ENCODE results near the gene ZBED5.

ZBED5 gene

GRCh38 chr11:10878408-10879214, 20.8 kb upstream of the ZBED5 start:
- no peak for DNase-seq (ENCODE audit: low spot score)

- DNase-seq (ENCODE audit: low spot score) = no peak
These were observed 18.3 kb upstream of the ZBED5 start for GRCh38 chr11:10876158-10876557.

DNA sequence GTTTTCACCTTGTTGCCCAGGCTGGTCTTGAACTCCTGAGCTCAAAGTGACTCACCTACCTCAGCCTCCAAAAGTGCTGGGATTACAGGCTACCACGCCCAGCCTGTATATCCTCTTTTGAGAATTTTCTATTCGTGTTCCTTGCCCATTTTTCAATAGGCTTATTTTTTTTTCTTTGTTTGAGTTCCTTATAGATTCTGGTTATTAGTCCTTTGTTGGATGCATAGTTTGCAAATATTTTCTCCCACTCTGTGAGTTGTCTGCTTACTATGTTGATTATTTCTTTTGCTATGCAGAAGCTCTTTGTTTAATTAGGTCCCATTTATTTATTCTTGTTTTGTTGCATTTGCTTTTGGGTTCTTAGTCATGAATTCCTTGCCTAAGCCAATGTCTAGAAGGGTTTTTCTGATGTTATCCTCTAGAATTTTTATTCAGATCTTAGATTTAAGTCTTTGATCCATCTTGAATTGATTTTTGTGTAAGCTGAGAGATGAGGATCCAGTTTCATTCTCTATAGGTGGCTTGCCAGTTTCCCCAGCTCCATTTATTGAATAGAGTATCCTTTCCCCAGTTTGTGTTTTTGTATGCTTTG, 17.7 kb upstream of the ZBED5 start:
- no peak for DNase-seq (ENCODE audit: low spot score)

DNA sequence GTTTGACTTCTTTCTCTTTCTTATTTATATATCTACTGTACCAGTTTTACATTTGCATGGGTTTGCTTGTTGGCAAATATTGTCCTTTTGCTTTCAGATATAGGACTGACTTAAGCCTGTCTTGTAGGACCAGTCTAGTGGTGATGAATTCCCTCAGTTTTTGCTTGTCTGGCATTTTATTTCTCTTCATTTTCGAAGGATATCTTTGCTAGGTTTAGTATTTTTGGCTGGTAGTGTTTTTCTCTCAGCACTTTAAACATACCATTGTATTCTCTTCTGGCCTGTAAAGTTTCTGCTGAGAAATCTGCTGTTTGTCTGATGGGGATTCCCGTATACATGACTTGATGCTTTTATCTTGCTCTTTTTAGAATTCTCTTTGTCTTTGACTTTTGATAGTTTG, 14.2 kb upstream of the ZBED5 start:
- no peak for DNase-seq (ENCODE audit: low spot score)

DNA sequence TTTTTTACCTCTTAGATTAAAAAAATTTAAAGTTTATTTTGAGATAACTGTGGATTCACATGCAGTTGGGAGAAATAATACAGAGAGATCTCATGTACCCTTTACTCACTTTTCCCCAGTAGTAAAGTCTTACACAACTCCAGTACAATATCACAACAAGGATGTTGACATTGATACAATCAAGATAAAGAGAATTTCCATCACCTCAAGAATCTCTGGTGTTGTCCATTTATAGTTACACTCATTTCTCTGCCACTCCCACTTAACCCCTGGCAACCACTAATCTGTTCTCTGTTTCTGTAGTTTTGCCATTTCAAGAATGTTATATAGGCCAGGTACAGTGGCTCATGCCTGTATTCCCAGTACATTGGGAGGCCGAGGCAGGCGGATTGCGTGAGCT, 10.5 kb upstream of the ZBED5 start:
- DNase-seq (ENCODE audit: low spot score) = no peak

GRCh38 chr11:10866893-10867331, 9.1 kb upstream of the ZBED5 start:
- no peak for DNase-seq (ENCODE audit: low spot score)

DNA sequence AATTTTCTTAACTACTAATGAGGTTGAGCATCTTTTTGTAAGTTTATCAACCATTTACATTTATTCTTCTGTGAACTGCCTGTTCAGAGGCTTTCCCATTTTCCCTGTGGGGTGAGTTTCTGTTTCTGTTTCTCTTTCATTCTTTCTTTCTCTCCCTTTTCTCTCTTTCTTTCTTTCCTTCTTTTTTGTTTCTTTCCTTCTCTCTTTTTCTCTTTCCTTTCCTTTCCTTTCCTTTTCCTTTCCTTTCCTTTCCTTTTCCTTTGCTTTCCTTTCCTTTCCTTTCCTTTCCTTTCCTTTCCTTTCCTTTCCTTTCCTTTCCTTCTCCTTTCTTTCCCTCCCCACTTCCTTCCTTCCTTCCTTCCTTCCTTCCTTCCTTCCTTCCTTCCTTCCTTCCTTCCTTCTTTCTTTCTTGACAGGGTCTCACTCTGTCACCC, 8.0 kb upstream of the ZBED5 start:
- no peak for DNase-seq (ENCODE audit: low spot score)

DNA sequence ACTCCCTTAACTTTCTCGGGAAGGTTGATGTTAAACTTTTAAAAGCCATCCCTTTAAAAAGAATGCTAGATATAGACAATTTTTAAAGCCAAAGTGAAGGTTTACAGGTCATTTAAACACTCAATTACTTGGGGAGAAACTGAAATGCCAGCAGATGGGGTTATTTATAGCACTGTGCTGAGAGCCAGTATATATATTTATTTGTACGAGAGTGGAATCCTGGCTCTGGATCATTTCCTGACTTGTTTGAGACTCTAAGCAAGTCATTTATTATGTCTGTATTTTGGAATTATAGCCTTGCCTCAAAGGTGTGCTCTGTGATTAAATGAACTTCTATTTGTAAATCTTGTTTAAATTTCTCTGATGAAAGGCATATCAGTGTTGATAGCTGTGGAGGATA, 6.8 kb upstream of the ZBED5 start:
- DNase-seq (ENCODE audit: low spot score) = no peak

DNA sequence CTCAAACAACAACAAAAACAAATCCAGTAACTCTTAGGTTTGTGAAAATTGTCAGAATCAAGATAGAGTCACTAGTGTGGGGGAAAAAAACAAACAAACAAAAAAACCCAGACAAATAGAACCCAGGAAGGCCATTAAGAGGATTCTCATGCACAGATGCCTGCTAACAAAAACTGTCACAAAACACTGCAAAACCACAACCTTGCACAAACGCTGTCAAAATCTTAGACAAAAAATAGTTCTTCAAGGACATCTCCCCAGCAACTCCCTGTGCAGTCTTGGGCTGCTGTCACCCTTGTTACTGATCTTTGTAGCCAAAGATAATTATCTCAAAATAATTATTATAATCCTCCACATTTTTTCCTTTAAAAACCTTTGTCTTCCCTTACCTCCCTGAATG, 4.6 kb upstream of the ZBED5 start:
- no peak for DNase-seq (ENCODE audit: low spot score)

DNA sequence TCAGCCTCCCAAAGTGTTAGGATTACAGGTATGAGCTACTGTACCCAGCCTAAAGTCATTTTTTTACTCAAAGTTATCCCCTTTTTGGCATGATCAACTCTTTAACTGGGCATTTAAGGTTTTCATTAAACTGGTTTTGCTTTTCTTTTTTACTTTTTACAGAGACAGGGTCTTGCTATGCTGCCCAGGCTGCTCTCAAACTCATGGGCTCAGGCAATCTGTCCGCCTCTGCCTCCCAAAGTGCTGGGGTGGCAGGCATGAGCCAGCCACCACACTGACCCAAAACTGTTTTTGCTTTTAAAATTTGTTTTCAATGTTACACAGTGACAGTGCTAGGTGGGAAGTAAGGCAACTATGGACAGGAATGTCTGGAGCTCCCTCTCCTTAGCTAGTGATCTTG, 3.9 kb upstream of the ZBED5 start:
- DNase-seq (ENCODE audit: low spot score) = no peak

GRCh38 chr11:10861047-10861446, 3.2 kb upstream of the ZBED5 start:
- DNase-seq (ENCODE audit: low spot score) = no peak

DNA sequence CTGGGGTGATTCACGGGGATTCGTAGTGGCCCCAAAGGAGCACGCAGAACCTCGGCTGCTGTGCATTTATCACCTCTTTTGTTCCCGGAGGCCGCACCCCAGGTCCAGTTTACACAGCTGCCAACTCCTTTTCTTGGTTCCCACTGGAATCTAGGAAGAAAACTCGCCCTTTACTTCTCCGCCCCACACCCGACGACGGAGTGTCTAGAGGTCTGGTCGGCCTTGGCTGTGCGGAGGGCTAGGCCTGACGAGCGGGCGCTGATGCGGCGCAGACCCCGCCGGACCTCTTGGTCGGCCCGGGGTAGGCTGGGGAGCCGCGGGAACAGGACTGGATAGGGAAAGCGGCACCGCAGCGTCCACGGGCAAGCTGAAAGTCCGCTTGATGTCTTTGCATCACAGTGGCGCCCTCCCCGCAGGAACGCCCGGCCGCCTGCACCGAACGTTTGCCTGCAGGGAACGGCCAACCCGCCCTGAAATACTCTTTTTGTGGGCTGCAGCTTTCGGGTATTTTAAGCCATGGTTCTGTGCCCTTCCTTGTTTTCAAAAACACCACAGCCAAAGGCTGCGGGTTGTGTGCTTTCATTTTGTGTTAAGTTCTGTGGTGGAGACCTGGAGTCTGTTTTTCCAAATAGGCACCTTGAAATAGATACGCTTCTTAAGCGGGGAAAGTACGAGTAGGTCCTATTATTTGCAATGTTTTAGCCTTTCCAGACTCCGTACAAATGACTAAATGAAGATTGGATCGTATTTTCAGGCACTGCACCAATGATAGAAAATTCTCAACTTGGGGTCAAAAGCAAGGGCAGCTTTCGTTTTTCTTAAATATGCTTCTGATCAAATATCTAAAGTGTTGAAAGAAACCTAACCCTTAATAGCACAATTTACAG, 829 bp upstream of the ZBED5 start:
- DNase-seq (ENCODE audit: low spot score) = peak; percentile 85

GRCh38 chr11:10857459-10857708, 469 bp downstream of the ZBED5 start:
- no peak for DNase-seq (ENCODE audit: low spot score)

- DNase-seq (ENCODE audit: low spot score) = no peak
These were observed 979 bp downstream of the ZBED5 start for GRCh38 chr11:10856689-10857458.

DNA sequence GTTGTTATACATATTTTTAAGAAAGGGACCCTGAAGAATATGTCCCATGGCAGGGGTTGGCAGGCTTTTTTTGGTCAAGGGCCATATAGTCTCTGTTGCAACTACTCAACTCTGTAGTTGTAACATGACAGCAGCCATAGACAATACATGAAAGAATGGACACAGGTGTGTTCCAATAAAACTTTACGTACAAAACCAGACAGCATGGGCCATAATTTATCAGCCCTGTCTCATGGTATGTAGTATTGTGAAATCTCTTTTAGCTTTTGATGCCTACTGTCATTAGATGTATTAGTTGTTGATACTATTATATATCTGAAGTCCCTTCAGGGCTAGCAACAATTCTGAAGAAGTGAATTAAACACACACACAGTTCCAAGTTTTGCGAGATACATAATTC, 2.6 kb downstream of the ZBED5 start:
- no peak for DNase-seq (ENCODE audit: low spot score)

DNA sequence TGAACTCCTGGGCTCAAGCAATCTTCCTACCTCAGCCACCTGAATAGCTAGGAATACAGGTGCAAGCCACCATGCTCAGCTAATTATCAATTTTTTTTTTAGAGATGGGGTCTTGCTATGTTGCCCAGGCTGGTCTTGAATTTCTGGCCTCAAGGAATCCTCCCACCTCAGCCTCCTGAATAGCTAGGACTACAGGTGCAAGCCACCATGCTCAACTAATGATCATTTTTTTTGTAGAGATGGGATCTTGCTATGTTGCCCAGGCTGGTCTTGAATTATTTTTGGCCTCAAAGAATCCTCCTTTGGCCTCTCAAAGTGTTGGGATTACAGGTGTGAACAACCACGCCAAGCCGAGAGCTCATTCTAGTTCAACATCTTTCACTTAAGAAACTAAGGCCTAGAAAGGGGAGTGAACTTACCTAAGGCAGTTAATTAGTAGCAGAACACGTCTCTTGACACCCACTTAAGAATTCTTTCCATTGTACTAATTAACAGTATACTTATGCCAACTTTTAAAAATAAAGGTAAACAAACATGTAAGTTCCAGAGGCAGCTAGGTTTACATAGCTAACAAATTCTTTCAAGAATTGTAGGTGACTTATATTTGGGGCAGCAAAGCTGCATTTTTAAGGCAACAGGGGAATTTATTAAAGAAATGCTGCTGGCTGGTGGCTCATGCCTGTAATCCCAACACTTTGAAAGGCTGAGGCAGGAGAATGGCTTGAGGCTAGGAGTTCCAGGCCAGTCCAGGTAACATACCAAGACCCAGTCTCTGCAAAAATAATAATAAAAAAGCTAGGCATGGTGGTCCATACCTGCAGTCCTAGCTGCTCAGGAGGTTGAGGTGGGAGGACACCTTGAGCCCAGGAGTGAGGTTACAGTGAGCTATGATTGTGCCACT, 9.6 kb downstream of the ZBED5 start:
- DNase-seq (ENCODE audit: low spot score) = no peak

GRCh38 chr11:10846660-10847059, 11.2 kb downstream of the ZBED5 start:
- no peak for DNase-seq (ENCODE audit: low spot score)

GRCh38 chr11:10845589-10845988, 12.3 kb downstream of the ZBED5 start:
- no peak for DNase-seq (ENCODE audit: low spot score)

GRCh38 chr11:10844796-10845195, 13.1 kb downstream of the ZBED5 start:
- DNase-seq (ENCODE audit: low spot score) = no peak

DNA sequence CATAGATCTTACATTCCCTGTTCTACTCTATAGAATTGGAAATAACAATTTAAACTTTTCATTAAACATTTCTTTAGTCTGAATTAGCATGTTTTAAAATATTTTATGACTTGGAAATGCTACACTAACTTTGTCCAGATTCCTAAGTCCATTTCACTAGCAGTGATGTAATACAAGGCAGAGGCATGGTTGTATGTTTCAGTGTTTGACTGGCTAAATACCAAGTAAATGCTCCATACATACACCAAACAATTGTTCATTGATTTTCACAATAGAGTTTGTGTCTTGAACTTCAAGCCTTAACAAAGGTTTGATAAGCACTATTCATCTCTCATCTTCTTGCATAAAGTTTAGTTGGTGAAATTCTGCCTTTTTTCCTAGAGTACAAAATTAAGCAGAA, 13.5 kb downstream of the ZBED5 start:
- no peak for DNase-seq (ENCODE audit: low spot score)

DNA sequence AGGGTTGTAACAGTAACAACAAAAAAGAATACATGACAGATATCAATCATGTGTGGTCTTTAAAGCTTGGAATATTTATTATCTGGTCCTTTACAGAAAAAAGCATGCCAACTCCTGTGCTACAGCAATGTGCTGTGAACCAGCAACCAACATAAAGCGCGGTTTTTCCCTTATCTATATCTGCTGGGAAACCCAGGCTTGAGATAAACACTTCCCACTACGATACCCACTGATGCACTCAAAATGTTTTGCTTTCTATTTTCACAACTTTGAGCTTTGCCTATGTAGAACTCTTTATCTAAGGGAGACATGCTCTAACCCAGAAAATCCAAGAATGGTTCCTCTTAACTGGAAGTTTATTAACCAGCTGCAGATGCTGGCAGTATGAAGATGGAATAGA, 19.0 kb downstream of the ZBED5 start:
- no peak for DNase-seq (ENCODE audit: low spot score)

All from left forelimb (tissue), 1 donor.